Inflammatory macrophage treated with lipopolysaccharide for 4 hours (primary cell): ENCODE measurements around the gene TEX51.

ENCODE experiments used
- DNase-seq: peaks from one replicate; pipeline ENCODE4 v3.0.0-alpha.2; 2020

The TEX51 gene

GRCh38 chr2:126915903-126916302, 17.2 kb downstream of the TEX51 start:
- no peak for DNase-seq

GRCh38 chr2:126916744-126917143, 18.1 kb downstream of the TEX51 start:
- no peak for DNase-seq

DNA sequence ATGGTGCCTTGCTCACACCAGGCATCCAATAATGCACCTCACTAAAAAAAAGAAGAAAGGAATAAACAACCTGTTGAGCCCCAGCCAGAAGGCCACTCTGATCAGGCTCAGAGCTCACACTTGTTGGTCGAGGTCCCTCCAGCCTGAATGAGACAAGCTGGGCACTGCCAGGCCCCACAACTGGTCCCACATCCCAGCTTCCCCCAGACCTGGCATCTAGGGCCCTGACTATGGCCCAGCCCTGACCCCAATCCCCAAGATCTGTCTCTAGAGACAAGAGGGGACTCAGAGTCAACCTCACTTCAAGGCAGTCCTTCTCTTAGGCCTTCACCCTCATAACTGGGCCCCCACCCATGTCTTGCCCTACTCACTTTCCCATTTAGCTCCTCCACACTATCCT, 22.4 kb downstream of the TEX51 start:
- no peak for DNase-seq

DNA sequence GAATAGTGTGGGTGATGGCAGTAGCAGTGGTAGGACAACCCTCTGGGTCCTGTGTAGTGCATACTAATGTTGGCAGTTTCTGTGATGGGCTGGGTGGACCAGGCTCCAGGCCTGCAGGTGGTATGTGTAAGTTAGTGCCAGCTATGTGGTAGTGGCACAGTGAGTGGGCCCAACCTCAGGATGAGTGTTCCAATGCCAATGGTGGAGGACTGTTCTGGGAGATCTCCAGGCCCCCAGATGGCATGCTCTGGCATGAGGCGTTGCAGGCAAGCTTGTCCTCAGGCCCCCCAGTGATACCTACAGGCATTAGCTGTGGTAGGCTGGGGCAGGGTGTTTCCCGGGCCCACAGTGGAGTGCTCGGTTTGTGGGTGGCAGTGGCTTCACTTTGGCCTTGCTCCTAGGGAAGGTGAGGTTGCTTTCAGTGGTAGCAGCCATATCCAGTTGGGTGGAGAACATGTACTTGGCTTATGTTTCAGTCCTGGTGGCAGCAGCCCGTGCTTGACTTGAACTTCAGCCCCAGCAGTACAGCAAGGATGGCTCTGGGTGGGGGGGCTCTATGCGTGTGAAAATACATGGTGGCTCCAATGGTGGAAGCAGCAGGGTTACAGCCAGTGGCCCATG, 32.4 kb downstream of the TEX51 start:
- no peak for DNase-seq

GRCh38 chr2:126932529-126932928, 33.8 kb downstream of the TEX51 start:
- DNase-seq, result peak; percentile 1

DNA sequence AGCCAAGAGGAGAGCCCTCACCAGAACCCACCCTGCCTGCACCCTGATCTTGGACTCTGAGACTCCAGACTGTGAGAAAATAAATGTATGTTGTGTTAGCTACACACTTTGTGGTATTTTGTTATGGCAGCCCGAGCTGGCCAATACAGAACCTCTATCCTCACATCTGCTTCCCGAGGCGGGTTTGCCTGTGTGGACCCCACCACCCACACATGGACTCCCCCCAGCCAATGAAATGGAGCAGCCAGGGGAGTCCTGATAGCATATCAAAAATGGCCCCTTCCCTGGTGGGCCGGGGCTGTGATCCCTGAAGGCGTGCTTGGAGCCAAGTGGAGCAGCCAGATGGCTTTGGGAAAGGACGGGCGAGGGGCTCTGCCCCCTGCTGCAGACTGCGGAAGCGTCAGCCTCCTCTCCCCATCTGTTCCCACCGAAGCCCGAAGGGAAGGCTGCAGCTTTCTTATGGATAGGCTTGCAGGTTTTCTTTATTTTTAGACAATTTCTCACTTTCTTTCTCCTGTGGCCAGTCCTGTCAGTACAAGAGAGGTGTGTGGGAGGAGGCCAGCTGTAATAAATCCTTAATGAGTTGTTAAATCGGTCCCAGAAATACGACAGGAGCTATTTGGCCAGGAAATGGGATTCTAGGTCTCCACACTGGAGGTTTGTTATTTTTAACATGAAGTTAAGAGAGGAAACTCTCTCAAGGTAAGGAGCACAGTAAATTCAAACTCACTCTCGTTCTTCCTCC, 34.4 kb downstream of the TEX51 start:
- DNase-seq, result no peak

- no peak for DNase-seq
Measured at GRCh38 chr2:126933711-126934091, 35.0 kb downstream of the TEX51 start.

DNA sequence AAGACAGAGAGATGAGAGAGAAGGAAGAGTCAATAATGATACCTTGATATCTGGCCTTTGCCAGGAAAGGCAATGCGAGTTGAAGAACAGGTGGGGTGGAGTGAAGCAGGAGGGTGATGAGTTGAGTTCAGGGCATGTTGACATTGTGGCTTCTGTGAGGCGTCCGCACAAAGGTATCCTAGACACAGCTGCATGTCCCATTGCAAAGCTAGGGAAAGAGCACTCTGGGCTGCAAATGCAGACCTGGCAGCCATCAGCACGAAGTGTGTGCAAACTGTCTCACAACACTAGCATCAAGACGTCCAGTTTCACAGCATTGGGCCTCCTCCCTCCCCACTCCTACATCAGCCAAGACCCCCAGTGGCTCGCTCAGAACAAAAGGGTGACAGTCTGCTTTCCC, 36.1 kb downstream of the TEX51 start:
- no peak for DNase-seq

DNA sequence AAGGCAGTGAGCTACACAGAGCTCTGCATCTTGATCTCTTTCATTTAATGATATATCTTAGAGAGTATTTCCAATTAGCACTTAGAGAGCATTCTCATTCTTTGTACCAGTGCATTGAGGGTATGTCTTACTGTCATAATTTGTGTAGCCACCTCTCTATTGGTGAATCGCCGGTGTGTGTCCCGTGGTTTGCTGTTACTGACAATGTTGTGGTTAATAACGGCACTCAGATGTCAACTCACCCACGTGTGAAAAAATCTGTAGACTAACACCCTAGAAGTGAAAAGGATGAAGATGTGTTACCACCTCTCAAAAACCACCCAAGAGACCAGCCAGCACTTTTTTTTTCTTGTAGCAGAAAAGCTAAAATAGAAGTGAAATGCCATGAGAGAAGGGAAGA, 37.1 kb downstream of the TEX51 start:
- DNase-seq, result no peak

- DNase-seq, result no peak
Measured at GRCh38 chr2:126936219-126936723, 37.6 kb downstream of the TEX51 start.

DNA sequence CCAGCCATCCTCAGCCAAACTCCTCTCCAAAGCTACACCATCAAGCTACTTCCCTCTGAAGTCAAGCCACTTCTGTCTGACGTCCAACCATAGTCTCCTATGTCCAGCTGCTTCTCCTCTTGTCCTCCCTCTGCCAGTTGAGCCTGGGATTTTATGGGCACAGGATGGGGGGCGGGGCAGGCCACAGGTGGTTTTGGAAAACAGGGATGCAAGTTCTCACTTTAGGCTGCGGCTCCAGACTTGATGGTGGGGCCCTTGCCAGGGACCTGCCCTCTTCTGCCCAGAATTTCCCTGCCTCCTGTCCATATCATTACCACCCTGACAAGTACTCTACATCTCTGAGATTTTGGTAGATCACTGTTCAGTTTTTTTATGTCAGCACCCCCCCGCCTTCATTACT, 41.6 kb downstream of the TEX51 start:
- DNase-seq, result no peak

DNA sequence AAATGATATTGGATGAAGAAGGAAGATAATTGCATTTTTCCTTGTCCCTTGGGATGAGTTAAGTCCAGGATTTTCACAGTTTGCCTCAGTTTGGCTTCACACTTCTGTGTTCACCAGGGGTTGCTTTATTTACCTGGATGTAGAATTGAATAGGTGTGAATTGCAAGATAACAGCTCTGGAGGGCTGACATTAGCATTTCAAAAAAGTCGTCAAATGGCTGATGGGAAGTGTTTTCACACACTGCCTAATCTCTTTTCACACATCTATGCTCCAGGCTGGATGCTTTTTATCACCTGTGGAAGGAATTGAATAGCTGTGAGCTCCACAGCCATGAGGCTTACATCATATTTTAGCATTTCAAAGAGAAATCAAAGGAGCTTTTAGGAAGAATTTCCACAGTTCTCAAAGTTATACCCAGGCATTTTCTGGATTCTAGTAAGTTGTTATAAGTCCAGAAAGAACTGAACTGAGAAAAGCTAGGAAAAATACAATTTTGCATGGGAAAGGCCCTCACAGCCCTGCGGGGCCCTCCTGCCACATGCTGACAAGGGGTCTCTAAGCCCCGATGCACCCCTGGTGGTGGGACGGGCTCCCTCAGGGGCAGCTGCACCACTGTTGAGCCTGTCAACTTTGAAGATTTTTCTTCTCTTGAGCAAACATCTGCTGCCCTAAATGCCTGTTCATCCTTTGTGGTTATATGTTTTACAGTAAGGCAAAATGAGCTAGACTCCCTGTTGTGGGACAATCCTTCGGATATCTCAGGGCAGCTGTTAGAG, 43.9 kb downstream of the TEX51 start:
- DNase-seq, result no peak

- DNase-seq, result no peak
Measured at GRCh38 chr2:126943612-126944348, 45.1 kb downstream of the TEX51 start.

- no peak for DNase-seq
Measured at GRCh38 chr2:126945118-126945517, 46.4 kb downstream of the TEX51 start.

- DNase-seq, result no peak
Measured at GRCh38 chr2:126946318-126947102, 47.8 kb downstream of the TEX51 start.

- no peak for DNase-seq
Measured at GRCh38 chr2:126947103-126947429, 48.4 kb downstream of the TEX51 start.

GRCh38 chr2:126949775-126950174, 51.1 kb downstream of the TEX51 start:
- DNase-seq, result peak; percentile 20

GRCh38 chr2:126950504-126950903, 51.8 kb downstream of the TEX51 start:
- no peak for DNase-seq
